Activated CD8-positive, alpha-beta memory T cell treated with anti-CD3 and anti-CD28 coated beads for 48 hours (primary cell): ENCODE data around the gene MARF1.
"Not testable (repeated sequence)": the region's sequence is repeated elsewhere in the genome, so short reads cannot be mapped to it uniquely, and the experiment has no call there.

Experiments
- DNase-seq, 3 experiments: peaks; one replicate each; pipeline ENCODE4 v3.0.0-alpha.2; 2020; ENCODE audit warnings: low read depth in 2 of 3, low spot score in 2 of 3

The MARF1 gene

DNA sequence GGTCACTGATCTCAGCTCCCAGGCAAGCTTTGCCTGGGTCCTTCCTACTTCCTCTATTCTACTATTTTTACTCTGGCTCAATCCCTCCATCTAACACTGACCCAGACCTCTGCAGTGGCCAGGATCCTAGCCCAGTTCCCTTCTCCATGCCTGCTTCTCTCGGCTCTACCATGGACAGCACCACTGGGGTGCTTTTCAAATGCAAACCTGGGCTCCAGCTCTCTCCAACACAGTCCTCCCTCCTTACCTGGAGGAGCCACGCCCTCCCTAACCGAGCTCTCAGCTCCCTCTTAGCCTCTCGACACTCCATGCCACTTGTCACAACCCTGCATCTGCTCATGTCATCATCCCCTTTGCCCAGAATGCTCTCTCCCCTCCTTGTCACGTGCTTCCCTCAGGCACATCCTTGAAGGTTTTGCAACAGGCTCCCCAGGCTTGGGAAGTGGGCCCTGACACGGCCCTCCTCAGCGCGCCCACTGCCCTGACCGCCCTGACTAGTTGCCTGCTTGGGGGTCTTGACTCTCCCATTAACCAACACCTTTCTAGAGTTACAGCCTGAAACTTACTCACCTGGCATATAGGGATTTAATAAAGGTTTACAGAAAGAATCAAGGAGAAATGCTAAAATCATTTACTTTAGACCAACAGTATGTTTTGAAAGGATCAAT, 41.6 kb downstream of the MARF1 start:
- DNase-seq = no peak

DNA sequence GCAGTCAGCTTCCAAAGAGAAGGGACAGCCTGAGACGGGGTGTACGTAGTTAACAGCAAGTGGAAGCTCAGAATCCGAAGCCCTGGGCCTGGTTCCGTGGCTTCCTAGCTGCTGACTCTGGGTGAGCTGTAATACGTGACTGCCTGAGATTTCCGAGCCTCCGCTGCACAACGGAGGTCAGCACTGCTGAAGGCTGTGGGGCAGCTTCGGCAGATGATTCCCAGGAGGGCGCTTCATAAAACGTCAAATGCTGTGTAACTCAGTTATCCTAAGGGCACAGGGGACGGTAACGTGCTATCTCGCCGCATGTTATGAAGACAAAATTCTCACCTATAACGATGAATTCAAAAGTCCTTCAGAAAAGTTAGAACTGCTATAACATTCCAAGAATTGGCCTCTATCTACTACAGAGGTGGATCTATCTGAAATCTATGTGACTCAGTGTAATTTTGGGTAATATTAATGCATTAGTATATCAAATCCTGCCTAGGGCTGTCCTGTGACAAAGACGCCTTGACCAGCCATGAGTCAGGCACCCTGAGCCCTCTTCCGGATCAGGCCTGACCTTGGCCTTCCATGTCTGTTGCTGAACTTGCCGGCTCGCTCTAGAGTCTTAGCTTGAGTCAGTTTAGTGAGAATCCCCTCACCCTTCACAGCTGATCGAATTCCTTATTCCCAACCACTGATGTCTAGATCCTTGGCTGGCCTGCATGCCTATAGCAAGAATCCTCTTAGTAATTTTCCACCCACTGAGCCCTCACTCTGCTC, 43.5 kb downstream of the MARF1 start:
- DNase-seq = no peak

DNA sequence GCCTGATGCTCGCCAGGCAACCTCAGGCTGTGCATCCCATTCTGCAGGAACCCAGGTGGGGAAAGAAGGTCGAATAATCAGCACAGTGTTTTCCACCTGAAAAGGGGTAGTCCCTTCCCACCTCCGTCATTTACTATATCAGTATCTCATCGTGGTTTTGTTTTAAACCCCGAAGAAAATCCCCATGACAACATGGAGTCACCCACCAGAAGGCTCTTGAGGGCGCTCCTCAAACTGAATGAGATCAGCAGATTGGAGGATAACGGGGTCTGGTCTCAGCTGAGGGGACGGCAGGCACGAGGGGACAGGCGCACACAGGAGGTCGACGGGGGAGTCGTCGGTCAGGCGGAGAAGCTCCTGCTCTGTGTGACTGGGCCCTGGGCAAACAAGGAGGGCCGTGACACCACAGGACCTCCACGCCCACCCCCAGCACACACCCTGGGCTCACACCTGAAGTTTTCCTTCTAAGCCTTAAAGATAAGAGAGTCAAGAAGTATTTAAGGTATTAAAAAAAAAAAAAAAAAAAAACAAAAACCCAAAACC, 44.2 kb downstream of the MARF1 start:
- no peak for DNase-seq

DNA sequence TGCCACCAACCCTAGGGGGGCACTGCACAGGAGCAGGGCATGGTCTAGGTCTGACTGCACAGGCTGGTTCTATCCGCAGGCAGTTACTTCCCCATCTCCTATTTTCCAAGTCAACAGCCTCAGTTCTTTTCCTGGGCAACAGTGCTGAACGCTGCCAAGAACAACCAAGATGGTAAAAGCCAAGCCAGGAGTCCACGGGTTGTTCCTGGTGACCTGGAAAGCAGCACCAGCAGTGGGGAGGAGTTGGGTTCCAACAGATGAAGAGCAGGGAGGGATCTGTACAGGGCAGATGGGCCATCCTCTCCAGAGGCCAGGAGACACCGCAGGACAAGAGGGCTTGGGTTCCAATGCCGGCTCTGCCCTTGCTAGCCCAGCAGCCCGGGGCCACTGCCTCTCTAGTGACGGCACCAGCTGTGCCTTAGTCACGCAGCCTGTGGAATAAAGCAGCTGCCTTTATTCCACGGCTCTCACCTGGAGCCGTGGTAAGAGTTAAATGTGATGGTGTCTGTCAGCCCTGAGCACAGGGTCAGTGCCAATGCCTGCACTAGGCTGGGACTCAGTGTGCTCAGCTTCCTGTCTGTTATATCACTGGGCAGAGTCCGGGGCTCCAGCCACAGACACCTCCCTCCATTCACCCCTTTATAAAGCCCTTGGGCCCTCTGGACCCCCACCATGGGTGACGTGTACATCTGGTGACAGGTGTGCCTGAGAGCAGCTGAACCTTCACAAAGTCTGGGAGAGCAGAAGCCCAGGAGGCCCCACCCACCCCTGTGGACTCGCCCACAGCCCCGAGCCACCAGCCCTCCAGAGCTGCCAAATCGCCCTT, 44.9 kb downstream of the MARF1 start:
- DNase-seq = no peak

DNA sequence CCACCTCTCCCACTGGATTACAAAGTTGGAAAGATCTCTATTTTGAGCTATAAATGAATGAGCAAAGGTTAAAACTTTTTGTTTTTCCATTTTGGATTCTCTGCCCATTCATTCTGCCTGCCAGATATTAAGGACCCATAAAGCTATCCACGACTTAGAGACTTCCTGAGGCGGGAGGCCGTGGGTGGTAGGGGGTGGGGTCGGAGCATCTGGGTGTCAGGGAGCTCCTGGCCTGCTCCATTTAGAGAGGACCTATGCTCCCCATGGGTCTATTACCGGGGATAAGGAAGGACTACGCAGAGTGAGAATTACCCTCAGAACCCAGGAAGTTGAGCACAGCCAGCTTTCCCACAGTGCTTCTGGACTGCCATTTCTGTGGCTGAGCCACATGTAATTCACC, 45.8 kb downstream of the MARF1 start:
- no peak for DNase-seq

DNA sequence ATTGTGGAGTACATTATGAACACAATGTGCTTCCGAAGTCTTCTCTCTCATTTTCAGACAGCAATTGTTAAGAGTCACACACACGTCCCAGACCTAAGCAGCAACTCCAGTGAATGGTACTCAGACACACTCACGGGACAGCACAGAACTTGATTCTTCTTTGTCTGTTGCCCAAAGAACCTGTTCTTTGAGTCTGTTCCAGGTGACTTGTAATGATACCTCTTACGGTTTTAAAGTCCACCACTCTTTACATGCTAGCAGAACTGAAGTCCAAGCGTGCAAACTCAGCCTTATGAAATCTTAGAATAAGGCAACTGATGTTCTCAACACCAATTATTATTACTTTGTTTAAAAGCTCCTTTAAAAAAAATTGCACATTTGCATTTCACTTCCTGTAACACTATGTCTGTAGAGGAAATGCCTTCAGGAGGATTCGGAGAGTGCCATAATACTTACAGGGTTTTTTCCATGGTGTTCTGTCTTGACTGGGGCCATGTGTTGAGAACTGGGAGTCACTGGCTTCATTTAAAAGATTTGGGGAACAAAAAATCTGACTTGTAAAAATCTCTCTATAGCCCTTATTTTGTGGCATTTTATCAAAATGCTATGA, 48.1 kb downstream of the MARF1 start:
- DNase-seq = no peak

DNA sequence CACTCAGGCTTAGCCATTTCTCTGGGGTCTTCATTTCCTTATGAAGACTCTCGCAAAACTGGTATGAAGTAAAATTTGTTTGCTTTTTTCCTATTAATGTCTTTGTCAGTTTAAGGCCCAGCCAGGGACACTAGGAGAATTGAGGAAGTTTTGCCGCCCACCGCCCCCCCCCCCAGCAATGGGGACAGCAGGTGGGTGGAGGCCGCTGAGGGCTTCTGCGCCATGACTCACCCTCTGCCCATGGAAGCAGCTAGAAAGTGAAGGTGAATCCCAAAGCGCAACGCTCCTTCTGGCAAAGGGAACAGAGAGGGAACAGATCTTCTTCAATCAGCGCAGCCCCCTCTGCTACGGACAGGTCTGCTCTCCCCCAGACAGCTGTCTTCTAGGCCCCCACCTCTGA, 49.7 kb downstream of the MARF1 start:
- DNase-seq = no peak

DNA sequence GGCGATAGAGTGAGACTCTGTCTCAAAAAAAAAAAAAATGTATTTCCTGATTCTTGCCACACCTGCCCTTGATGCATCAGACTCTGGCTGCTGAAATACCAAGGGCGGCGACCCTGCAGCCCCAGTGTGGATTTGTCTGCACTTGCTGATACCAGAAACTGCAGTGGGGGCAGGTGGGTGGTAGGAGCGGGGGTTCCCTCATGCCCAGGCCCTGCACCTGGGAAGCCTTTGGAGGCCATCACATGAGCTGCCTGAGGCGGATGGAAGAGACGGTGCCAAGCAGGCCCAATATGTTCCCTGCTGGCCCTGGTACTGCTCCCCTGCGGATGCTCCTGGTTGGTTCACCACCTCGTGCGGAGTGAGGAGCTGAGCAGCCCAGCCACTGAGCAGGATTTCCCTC, 50.6 kb downstream of the MARF1 start:
- DNase-seq = no peak

DNA sequence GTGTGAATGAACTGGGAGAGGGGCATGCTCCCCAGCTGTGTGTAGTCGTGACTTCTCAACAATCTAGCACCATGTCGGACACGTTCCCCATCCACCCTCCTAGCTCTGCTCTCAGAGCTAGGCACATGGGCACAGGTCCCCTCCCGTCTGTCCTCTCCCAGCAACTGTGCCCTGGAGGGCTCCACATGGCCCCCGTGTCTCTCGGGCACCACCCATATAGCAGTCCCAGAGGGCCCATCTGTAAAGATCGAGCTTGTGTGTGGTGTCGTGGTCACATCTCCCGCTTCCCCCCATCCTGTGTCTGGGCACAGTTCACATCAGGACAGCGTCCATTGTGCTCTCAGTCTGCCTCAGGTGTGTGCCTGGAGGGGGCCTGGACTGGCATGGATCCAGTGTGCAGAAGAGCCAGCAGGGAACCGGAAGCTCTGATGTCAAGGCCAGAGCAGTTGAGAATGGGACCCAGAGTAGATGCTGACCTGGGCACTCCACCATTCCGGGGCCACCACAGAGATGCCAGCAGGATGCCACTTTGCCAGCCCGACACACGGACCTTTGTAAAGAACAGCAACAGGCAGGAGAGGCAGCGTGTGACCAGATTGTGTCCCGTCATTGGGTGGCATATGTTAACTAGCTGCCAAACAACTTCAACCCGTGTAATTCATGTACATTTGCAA, 55.7 kb downstream of the MARF1 start:
- no peak for DNase-seq

DNA sequence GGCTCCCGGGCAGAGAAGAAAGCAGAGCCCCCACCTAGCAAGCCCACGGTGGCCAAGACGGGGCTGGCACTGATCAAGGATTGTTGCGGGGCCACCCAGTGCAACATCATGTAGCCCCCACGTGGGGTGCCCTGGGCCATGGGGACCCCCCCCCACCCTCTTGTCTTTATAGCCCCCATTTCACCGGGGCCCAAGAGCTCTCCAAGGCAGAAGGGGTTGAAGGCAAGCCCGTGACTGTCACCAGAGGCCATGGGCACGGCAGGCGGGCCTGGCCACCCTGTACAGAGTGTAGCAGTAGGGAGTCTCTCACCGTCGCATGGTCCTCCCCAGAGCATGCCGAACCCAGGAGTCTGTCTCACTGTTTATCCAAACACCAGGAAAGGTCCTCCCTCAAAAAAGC, 56.2 kb downstream of the MARF1 start:
- DNase-seq = no peak

DNA sequence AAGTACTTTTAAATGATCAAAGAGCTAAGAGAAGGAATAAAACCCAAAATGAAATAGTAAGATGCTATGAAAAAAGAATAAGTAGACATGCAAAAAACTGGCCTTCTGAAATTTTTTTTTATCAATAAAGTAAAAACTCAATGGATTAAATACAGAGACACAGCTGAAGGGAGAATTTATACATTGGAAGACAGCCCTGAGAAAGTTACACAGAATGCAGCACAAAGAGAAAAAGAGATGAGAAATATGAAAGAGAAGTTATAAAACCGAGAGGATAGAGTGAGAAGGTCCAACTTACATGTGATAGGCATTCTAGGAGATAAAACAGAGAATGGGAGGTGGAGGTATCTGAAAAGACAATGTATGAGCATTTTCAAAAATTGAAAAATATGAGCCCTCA, 57.0 kb downstream of the MARF1 start:
- no peak for DNase-seq

DNA sequence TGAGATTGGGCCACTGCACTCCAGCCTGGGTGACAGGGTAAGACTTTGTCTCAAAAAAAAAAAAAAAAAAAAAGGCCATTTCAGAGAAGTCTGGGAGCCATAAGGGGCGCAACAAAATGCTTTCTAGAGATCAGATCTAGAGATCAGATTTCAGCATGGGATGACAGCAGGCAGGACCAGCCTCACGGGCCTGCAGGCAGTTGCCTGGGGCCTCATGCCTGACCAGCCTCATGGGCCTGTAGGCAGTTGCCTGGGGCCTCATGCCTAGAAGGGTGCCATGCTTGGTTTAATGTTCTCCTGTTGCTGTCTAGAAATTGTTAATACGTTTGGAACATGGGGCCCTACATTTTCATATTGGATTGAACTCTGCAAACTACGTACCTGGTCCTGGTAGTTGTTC, 59.4 kb downstream of the MARF1 start:
- DNase-seq = no peak

DNA sequence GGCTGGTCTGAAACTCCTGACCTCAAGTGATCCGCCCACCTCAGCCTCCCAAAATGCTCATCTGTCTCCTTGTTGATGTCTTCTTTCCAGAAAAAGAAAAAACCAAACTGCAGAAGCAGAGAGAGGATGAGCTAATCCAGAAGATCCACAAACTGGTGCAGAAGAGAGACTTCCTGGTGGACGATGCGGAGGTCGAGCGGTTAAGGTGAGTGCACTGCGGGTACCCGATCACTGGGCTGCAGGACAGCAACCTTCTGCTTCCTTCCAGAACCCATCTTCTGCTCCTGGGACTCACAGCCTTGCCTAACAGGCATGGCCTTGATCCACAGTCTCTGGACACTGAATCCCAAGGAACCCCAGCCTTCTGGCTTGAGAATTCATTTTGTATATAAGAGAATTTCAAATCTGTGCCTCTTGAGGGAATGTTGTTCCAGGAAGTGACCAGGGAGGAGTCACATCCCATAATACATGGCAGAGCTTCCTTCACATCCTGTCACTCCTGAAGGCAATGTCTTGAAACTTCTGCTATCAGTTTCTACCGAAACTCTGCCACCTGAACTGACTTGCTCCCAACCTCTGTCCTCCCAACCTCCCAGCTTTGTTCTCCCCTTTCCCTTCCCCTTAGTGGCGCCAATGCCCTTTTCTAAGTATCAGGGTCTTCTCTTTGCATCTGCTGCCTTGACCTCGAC, 61.7 kb downstream of the MARF1 start:
- DNase-seq = no peak

DNA sequence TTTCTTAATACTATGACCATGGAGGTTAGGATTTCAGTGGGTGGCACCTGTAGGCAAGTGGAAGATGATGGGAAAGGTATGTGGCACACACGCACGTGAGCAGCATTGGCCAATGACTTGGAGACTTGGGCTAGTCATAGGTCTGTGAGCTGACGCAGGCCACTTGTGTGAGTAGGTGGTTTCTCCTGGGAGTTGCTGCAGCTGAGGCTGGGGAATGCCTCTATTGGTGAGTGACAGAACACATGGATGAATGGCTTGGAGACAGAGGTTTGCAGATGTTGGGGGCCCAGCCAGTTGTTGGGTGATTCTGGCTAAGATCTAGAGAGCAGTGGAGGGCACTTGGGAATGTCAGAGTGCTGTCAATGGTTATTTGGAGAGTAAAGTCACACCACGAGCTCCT, 64.1 kb downstream of the MARF1 start:
- DNase-seq = no peak

DNA sequence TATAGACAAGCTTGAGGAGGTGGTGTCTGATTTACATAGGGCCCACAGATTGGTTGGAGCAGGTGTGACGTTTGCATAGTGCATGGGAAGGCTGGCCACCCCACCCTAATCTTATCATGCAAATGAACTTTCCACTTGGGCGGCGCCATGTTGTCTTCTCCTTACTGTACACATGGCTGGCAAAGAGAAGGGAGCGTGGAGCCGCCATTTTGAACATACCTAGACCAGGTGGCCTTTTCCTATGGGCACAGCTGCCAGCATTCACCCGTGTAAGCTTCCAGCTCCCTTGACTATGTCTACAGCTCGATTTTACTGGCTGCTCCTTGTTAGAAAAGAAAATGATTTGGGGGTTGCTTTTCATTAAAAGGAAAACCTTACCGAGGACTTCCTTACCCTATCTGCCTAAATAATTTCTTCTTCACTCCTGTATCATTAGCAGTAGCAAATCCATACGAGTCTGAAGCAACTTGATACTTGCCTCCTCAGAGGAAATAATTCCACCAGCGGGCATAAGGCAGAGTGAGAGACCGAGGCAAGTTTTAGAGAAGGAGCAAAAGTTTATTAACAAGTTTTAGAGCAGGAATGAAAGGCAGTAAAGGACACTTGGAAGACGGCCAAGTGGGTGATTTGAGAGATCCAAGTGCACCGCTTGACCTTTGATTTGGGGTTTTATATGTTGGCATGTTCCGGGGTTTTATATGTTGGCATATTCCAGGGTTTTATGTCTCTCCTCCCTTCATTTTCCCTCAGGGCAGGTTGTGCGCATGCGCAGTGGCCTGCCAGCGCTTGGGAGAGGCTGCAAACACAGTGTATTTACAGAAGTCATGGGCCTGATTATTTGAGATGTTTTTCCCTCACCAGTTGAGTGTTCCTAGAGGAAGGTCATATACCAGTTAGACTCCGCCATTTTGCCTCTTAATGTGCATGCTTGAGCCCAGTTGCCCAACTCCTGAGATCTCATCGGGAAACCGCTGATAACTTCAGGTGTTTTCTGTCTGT, 65.7 kb downstream of the MARF1 start:
- no peak for DNase-seq

DNA sequence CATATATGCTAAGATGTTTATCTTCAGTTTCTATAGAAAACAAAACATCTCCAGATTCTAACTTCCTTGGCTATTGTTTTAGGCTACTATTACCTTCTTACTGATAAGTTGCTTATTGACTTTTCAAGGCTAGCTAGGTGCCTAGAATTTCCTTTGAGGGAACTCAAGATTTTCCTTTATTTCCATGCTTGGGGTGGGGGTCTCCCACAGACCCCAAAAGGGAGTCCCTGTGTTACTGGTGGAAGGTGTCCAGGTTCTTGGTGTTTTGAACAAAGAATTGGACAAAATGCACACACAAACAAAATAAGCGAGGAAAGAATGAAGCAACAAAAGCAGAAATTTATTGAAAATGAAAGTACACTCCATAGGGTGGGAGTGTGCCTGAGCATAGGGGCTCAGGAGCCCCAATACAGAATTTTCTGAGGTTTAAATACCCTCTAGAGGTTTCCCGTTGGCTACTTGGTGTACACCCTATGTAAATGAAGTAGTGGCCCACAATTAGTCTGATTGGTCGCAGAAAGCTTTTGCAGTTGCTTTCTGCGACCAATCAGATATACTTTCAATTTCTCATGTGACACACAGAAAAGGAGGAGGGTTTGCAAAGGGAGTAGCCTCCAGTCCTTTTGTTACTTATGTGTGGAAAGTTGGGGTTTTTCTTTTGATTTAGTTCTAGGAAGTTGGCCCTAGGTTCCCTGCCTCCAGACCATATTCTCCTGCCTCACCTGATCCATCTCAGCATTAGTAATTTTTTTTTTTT, 67.5 kb downstream of the MARF1 start:
- DNase-seq = no peak

DNA sequence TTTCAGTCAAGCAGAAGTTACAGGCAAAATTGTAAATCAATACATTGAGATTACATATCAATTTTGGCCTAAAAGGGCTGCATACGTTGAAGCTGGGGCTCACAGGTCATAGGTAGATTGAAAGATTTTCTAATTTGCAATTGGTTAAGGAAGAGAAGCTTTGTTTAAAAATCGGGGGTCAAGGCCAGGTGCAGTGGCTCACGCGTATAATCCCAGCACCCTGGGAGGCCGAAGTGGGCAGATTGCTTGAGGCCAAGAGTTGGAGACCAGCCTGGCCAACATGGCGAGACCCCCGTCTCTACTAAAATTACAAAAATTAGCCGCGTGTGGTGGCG, 68.4 kb downstream of the MARF1 start:
- no peak for DNase-seq

DNA sequence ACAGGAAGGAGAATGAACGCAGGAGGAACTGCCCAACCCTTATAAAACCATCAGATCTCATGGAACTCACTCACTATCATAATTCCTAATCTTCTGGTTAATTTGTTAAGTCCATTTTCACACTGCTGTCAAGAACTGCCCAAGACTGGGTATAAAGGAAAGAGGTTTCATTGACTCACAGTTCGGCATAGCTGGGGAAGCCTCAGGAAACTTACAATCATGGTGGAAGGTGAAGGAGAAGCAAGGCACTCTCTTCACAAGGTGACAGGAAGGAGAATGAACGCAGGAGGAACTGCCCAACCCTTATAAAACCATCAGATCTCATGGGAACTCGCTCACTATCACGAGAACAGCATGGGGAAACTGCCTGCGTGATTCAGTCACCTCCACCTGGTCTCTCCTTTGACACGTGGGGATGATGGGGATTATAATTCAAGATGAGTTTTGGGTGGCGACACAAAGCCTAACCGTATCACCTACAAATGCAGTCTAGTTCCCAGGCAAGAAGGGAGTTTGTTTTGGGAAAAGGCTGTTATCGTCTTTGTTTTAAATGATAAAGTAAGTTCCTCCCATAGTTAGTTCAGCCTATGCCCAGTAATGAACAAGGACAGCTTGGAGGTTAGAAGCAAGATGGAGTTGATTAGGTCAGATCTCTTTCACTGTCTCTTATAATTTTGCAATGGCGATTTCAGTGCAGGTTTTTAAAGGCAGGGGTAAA, 68.9 kb downstream of the MARF1 start:
- DNase-seq = not testable (repeated sequence)
